Progenitor cell of endocrine pancreas (in vitro differentiated cells): ENCODE data around the gene ZBED1. TPM values are rescaled to one million over a fixed set of nuclear protein-coding genes. Genes with fewer than 3 reads are reported as not detected.
A peak's percentile ranks its signal among the peaks of the same experiment; 100 is the strongest.
"Not testable (repeated sequence)": the region's sequence is repeated elsewhere in the genome, so short reads cannot be mapped to it uniquely, and the experiment has no call there.

ENCODE experiments used
- DNase-seq: peaks from one replicate; pipeline ENCODE4 v3.0.0; 2021; ENCODE audit warnings: low spot score; ENCODE audit not compliant: unreplicated experiment
- H3K27ac Mint-ChIP-seq: 2 replicates; pipeline ENCODE4 v1.8.0; 2021; ENCODE audit warnings: mild to moderate bottlenecking, moderate library complexity, mixed read lengths
- H3K27me3 Mint-ChIP-seq: 2 replicates; pipeline ENCODE4 v1.8.0; 2021; ENCODE audit warnings: mixed read lengths
- H3K36me3 Mint-ChIP-seq: 2 replicates; pipeline ENCODE4 v1.8.0; 2022; ENCODE audit warnings: mixed read lengths; ENCODE audit not compliant: insufficient read depth
- H3K4me1 Mint-ChIP-seq: 2 replicates; pipeline ENCODE4 v1.8.0; 2021; ENCODE audit warnings: low read depth, mixed read lengths
- H3K4me3 Mint-ChIP-seq: 2 replicates; pipeline ENCODE4 v1.8.0; 2021; ENCODE audit warnings: low read depth, mild to moderate bottlenecking, moderate library complexity, mixed read lengths
- H3K9me3 Mint-ChIP-seq: 2 replicates; pipeline ENCODE4 v1.8.0; 2021; ENCODE audit warnings: low read depth, mixed read lengths
- total RNA-seq: library from RNA; stranded (reverse); gene quantifications from 2 replicates; pipeline ENCODE4 v1.2.1, GENCODE V29; 2021
- TF ChIP-seq, protein P1 (sequence below): fragments of 200-600 bp; sonication (generic); IDR thresholded peaks from one replicate; pipeline ENCODE4 v1.5.0; 2021; ENCODE audit warnings: antibody characterized with exemption, mild to moderate bottlenecking; ENCODE audit not compliant: unreplicated experiment

The ZBED1 gene
- total RNA-seq, 1 donor from 2014 or later = 59.6 TPM

DNA sequence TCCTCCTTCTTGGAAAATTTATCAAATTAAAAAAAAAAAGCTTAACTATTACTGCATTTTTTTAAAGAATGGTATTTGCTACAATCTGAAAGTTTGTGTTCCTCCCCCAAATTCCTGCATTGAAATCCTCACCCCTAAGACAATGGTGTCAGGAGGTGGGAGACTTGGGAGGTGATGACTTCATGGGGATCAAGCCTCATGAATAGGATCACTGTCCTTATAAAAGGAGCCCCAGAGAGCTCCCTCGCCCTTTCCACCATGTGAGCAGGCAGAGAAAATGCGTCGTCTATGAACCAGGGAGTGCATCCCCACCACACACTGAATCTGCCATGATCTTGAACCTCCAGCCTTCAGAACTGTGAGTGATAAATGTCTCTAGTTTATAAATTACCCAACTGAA is 38.0 kb downstream of the ZBED1 start:
- no peak overlapping the region for H3K4me3 Mint-ChIP-seq
- H3K27me3 Mint-ChIP-seq = no peaks in the 10 kb centered on the region

DNA sequence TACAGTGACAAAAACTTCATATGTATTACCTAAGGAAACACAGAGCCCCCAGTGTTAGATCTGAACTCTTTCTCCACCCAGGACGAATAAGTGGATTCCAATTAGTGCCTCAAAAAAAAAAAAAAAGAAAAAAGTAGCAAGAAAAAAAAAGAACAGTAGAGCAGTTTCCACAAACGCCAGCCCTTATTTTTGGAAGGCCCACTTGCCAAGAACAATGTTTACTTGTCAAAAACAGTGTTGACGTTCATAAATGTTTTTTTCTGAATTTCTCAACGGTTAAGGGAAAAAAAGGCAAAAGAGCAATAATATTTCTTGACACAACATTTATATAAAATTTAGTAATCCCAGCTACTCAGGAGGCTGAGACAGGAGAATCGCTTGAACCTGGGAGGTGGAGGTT is 38.7 kb downstream of the ZBED1 start:
- peak overlapping the region; percentile 56 for H3K27ac Mint-ChIP-seq
- DNase-seq = no peak
- peaks cover 7% of the 10 kb centered on the region for H3K36me3 Mint-ChIP-seq
- no peaks in the 10 kb centered on the region for H3K27me3 Mint-ChIP-seq
- peaks cover 4% of the 10 kb centered on the region for H3K9me3 Mint-ChIP-seq
- H3K4me1 Mint-ChIP-seq = peaks cover 5% of the 10 kb centered on the region
- TF ChIP-seq, protein P1, sequence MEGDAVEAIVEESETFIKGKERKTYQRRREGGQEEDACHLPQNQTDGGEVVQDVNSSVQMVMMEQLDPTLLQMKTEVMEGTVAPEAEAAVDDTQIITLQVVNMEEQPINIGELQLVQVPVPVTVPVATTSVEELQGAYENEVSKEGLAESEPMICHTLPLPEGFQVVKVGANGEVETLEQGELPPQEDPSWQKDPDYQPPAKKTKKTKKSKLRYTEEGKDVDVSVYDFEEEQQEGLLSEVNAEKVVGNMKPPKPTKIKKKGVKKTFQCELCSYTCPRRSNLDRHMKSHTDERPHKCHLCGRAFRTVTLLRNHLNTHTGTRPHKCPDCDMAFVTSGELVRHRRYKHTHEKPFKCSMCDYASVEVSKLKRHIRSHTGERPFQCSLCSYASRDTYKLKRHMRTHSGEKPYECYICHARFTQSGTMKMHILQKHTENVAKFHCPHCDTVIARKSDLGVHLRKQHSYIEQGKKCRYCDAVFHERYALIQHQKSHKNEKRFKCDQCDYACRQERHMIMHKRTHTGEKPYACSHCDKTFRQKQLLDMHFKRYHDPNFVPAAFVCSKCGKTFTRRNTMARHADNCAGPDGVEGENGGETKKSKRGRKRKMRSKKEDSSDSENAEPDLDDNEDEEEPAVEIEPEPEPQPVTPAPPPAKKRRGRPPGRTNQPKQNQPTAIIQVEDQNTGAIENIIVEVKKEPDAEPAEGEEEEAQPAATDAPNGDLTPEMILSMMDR = no peak
- H3K4me3 Mint-ChIP-seq = no peak overlapping the region

More for the DNA sequence above, 38.0 kb downstream of the ZBED1 start:
- TF ChIP-seq, protein P1 = no peak
- DNase-seq = no peak
- Mint-ChIP-seq H3K36me3 (peaks cover 10% of the 10 kb centered on the region), H3K4me1 (peaks cover 8% of the 10 kb centered on the region), H3K27ac (peak overlapping the region; percentile 49), H3K9me3 (peaks cover 4% of the 10 kb centered on the region)

DNA sequence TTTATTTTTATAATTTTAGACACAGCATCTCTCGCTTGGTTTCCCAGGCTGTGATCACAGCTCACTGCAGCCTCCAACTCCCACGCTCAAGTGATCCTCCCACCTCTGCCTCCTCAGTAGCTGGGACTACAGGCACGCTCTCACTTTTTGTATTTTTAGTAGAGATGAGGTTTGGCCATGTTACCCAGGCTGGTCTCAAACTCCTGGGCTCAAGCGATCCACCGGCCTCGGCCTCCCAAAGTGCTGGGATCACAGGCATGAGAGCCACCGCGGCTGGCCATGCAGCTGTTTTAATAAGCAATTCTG is 39.1 kb downstream of the ZBED1 start:
- H3K27ac Mint-ChIP-seq = no peak overlapping the region
- peaks cover 4% of the 10 kb centered on the region for H3K9me3 Mint-ChIP-seq
- TF ChIP-seq, protein P1 = no peak
- DNase-seq = no peak
- no peaks in the 10 kb centered on the region for H3K27me3 Mint-ChIP-seq
- H3K4me1 Mint-ChIP-seq = peaks cover 5% of the 10 kb centered on the region
- no peak overlapping the region for H3K4me3 Mint-ChIP-seq
- peaks cover 7% of the 10 kb centered on the region for H3K36me3 Mint-ChIP-seq

DNA sequence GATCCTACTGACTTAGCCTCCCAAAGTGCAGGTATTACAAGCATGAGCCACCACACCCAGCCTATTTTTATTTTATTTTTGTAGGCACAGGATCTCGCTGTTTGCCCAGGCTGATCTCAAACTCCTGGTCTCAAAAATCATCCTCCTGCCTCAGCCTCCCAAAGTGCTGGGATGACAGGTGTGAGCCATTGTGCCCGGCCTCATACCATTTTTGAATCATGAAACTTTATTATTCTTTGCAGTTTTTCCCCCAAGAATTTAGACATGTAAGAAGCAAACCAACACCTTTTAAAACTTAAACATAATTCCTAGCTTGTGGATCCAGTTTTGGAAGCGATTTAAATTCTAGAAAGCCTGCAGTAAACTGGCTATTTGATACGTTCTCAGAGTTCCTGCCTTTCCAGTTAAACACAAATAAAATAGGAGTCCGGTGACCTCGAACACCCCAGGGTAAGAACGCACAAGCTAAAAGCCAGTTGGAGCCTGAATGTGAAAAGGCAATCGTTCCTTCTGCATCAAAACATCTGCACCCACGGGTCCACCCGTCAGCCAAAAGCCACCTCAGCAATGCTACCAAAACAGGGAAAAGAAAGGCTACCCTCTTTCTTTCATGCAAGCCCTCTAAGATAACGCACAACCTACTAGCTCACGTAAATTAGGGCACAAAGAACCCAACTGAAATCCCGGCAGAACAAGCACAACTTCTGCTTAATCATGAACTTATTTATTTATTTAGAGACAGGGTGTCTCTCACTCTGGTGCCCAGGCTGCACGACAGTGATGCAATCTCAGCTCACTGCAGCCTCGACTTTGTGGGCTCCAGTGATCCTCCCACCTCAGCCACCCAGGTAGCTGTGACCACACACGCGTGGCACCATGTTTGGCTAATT is 39.7 kb downstream of the ZBED1 start:
- H3K9me3 Mint-ChIP-seq, H3K36me3 Mint-ChIP-seq, H3K4me3 Mint-ChIP-seq, DNase-seq, H3K4me1 Mint-ChIP-seq, H3K27me3 Mint-ChIP-seq, H3K27ac Mint-ChIP-seq: not testable (repeated sequence)

DNA sequence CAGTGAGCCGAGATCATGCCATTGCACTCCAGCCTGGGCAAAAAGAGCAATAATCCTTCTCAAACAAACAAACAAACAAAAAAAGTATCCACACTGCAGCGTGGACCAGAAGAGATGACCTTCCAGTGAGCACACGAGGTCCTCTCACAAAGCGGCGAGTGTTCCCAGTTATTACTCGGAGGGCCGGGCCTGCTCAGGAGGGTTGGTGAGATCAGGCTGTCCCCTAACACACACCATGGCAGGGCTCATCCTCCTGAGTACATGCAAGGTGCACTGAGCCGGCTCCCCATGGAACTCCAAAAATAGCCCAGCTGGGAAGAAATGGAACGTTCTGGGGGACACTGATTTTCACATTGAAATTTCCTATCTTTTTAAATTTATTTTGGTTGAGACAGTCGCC is 40.7 kb downstream of the ZBED1 start:
- H3K27ac Mint-ChIP-seq, DNase-seq, H3K9me3 Mint-ChIP-seq, H3K4me3 Mint-ChIP-seq, H3K36me3 Mint-ChIP-seq, H3K4me1 Mint-ChIP-seq, H3K27me3 Mint-ChIP-seq: not testable (repeated sequence)

DNA sequence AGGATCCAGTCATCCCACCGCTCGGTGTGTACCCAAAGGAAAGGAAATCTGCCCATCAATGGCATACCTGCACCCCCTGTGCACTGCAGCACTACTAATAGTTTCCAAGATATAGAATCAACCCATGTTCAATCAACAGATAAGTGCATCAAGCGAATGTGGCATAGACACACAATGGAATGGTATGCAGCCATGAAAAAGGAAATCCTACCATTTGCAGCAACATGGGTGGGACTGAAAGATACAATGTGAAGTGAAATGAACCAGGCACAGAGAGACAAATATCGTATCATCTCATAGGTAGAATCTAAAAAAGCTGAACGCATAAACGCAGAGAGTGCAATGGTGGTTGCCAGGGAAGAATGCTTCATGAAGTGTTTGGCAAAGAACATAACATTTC is 42.5 kb downstream of the ZBED1 start:
- Mint-ChIP-seq H3K27ac (no peak overlapping the region), H3K9me3 (peaks cover 4% of the 10 kb centered on the region), H3K4me1 (peaks cover 2% of the 10 kb centered on the region), H3K4me3 (no peak overlapping the region), H3K36me3 (peaks cover 10% of the 10 kb centered on the region), H3K27me3 (no peaks in the 10 kb centered on the region)
- TF ChIP-seq, protein P1 = no peak
- no peak for DNase-seq
